ENCODE measurements around the gene ADPRM. TPM values are rescaled to one million over a fixed set of nuclear protein-coding genes. Genes with fewer than 3 reads are reported as not detected.
A peak's percentile ranks its signal among the peaks of the same experiment; 100 is the strongest.
"Not testable (repeated sequence)": the region's sequence is repeated elsewhere in the genome, so short reads cannot be mapped to it uniquely, and the experiment has no call there.

Gene ADPRM
- total RNA-seq, 2 experiments from 2014 or later, result 15.3 to 15.4 TPM

DNA sequence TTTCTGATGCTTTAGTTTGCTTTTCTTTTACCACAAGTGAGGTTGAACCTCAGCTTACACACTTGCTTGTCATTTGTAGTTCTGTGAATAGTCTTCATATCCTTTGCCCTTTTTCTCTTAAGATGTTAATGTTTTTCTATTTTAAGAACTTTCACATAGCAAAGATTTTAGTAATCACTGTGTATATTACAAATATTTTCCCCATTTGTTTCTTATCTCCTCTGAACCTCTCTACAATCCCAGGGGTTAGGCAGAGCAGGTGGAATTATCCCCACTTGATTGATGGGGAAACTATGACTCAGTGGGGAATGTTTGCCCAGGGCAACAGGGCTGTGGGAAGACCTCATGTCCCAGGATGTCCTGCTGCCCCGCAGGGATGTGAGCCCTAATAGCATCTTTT lies 28.6 kb upstream of the ADPRM start:
- Mint-ChIP-seq H3K4me3 (no peak overlapping the region), H3K4me1 (no peaks in the 10 kb centered on the region), H3K9me3 (no peaks in the 10 kb centered on the region), H3K36me3 (ENCODE audit: low read depth) (no peaks in the 10 kb centered on the region), H3K27me3 (no peaks in the 10 kb centered on the region), H3K27ac (no peak overlapping the region)
- ChIA-PET POLR2A (no interaction called here), CTCF (no interaction called here)
- no peak for DNase-seq

DNA sequence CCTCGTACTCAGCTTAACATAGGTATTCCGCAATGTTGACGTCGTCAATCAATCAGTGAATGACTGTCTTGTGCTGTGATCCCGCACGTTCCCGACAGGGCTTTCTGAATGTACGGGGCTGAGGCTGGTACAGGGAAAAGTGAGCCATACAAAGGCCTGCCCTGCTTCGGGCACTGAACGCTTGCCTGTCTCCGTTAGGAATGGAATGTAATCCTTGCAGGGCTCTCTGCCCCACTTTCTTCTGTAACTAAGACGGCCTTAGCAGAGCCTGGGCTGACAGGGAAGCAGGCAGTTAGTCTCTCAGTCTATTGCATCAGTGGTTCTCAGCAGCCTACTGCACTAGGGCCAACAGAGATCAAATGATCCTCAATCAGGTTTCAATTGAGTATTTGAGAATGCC lies 24.1 kb upstream of the ADPRM start:
- ChIA-PET POLR2A (no interaction called here), CTCF (no interaction called here)
- H3K27ac Mint-ChIP-seq, result no peak overlapping the region

DNA sequence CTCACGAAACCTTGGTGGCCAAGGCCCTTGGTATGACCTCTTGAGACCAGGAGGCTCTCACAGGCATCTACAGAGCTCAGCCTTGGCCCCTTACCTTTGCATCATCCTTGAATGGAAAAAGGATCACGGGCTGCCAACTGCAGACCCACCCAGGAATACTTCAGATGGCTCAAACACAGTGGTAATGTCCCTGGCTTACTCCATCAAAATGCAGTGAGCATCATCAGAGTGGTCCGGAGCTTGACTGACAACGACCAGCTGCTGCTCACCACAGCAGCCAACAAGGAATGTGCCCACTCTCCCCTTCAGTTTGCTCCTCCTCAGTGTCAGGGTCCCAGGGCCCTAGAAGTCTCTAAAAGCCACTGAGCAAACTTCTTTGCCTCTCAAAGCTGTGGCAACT lies 22.7 kb upstream of the ADPRM start:
- Mint-ChIP-seq H3K4me3 (no peak overlapping the region), H3K4me1 (no peaks in the 10 kb centered on the region), H3K27ac (no peak overlapping the region), H3K27me3 (no peaks in the 10 kb centered on the region), H3K36me3 (ENCODE audit: low read depth) (peaks cover 6% of the 10 kb centered on the region), H3K9me3 (no peaks in the 10 kb centered on the region)
- ChIA-PET POLR2A (interaction anchor here (1.0 kb wide), 1 partner anchor 11 kb away, joined by 3 read pairs; no protein-coding TSS in a partner anchor), CTCF (interaction anchor here (1.0 kb wide), 1 partner anchor 9 kb away, joined by 3 read pairs; no protein-coding TSS in a partner anchor)
- DNase-seq, result no peak

More for the DNA sequence above, 24.1 kb upstream of the ADPRM start:
- Mint-ChIP-seq H3K9me3 (no peaks in the 10 kb centered on the region), H3K4me3 (no peak overlapping the region), H3K4me1 (no peaks in the 10 kb centered on the region), H3K36me3 (ENCODE audit: low read depth) (peaks cover 6% of the 10 kb centered on the region), H3K27me3 (no peaks in the 10 kb centered on the region)
- DNase-seq, result no peak

DNA sequence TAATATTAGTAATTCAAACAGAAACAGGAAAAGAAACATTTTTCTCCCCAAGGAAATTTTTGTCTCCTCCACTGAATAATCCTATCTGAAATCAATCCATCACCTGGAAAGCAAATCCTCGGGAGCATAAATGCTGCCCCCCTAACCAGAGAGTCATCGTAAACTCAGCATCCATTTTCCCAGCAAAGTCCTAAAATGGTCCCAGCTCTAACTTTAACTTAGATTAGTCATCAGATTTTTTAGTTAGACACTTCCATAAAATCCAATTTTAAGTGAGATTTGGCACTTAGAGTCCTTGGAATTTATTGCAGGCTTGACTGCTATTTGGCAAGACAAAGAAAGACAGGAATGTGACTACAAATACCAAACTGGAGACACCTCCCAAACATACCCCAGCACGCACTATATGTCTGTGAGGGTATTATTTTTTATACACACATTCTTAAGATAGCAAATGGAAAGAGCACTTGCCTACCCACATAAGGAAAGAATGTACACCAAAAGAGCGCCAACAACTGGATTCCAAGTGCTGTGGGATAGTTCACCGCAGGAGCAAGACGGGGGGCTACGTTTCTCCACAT lies 15.4 kb upstream of the ADPRM start:
- no peak for DNase-seq
- Mint-ChIP-seq H3K4me3 (no peak overlapping the region), H3K27me3 (no peaks in the 10 kb centered on the region), H3K9me3 (no peaks in the 10 kb centered on the region), H3K4me1 (no peaks in the 10 kb centered on the region), H3K36me3 (ENCODE audit: low read depth) (peaks cover 51% of the 10 kb centered on the region), H3K27ac (no peak overlapping the region)
- ChIA-PET POLR2A (no interaction called here), CTCF (interaction anchor here (5.3 kb wide), 1 partner anchor 13 kb away, joined by 23 read pairs; no protein-coding TSS in a partner anchor)

DNA sequence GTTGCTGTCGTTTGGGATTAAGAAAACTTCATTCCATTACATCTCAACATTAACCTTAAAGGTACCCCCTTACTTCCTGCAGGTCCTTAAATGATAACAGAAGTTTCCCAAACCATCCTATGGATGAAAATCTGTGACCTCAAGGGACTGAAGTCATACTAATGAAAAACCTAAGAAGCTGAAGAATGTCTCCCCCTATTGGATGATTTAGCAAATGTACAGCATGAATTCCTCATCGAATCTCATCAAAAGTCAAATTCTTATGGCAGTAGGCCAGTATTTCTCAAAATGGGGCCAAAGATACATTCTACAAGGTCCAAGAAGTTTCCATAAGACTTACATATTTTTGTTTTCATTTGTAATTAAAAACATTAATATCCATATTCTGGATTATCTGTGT lies 13.5 kb upstream of the ADPRM start:
- no peak overlapping the region for H3K27ac Mint-ChIP-seq
- H3K27me3 Mint-ChIP-seq, result no peaks in the 10 kb centered on the region
- no peaks in the 10 kb centered on the region for H3K9me3 Mint-ChIP-seq
- no peak overlapping the region for H3K4me3 Mint-ChIP-seq
- H3K4me1 Mint-ChIP-seq, result peaks cover 5% of the 10 kb centered on the region
- CTCF ChIA-PET, result interaction anchor here (1.3 to 5.3 kb wide), 7 partner anchors 8 to 69 kb away, joined by 3 to 23 read pairs (median 5); no protein-coding TSS in a partner anchor
- H3K36me3 Mint-ChIP-seq (ENCODE audit: low read depth), result peaks cover 58% of the 10 kb centered on the region
- DNase-seq, result no peak
- POLR2A ChIA-PET, result no interaction called here

DNA sequence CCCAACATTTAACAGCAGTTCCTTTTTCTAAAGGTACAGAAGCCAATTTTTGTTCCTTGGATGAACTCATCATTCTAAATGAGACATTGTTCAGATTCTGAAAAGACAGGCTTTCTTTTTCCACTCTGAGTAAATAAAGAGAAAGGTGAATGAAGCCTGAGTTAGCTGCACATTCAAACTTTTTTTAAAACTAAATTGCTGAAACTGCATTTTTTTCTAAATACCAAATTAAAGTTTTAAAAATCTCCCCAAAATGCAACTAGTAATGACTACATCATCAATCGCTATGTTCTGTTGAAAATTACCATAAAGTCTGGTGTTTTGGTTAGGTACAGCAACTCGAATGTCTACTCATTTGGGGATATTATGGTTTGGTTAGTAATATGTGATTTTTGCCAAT lies 9.9 kb upstream of the ADPRM start:
- H3K27me3 Mint-ChIP-seq, result no peaks in the 10 kb centered on the region
- H3K4me3 Mint-ChIP-seq, result no peak overlapping the region
- POLR2A ChIA-PET, result interaction anchor here (1.3 kb wide), 1 partner anchor 9 kb away, joined by 4 read pairs; no protein-coding TSS in a partner anchor
- no peak for DNase-seq
- H3K36me3 Mint-ChIP-seq (ENCODE audit: low read depth), result peaks cover 63% of the 10 kb centered on the region
- H3K27ac Mint-ChIP-seq, result no peak overlapping the region
- CTCF ChIA-PET, result interaction anchor here (1.4 kb wide), 1 partner anchor 57 kb away, joined by 5 read pairs; no protein-coding TSS in a partner anchor
- H3K4me1 Mint-ChIP-seq, result peaks cover 21% of the 10 kb centered on the region
- no peaks in the 10 kb centered on the region for H3K9me3 Mint-ChIP-seq

DNA sequence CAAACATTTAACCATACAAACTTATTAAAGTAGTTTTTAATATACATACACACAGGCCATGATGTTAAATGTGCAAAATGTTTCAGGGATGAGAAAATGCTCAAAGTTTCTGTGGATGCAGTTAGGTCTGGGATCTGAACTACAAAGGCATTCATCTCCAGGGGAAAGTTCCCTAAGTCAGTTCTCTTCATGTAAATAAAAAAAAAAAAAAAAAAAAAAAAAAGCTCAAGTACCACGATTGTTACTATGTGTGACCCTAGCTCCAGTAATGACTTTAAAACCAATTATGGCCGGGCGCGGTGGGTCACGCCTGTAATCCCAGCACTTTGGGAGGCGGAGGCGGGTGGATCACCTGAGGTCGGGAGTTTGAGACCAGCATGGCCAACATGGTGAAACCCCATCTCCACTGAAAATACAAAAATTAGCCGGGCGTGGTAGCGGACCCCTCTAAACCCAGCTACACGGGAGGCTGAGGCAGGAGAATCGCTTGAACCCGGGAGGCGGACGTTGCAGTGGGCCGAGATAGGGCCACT lies 1.5 kb upstream of the ADPRM start:
- peak overlapping the region; percentile 94 for H3K4me3 Mint-ChIP-seq
- H3K9me3 Mint-ChIP-seq, DNase-seq, H3K27ac Mint-ChIP-seq, H3K27me3 Mint-ChIP-seq: not testable (repeated sequence)
- ChIA-PET CTCF (interaction anchor here (0.9 to 3.9 kb wide), 4 partner anchors 13 to 78 kb away, joined by 3 to 23 read pairs (median 6); no protein-coding TSS in a partner anchor), POLR2A (interaction anchor here (1.0 to 1.2 kb wide), 3 partner anchors 8 to 1302 kb away, joined by 4 read pairs; partner anchors contain the start of genes TMEM220 and ZNF18)
- peaks cover 54% of the 10 kb centered on the region for H3K4me1 Mint-ChIP-seq
- H3K36me3 Mint-ChIP-seq (ENCODE audit: low read depth), result peaks cover 48% of the 10 kb centered on the region

DNA sequence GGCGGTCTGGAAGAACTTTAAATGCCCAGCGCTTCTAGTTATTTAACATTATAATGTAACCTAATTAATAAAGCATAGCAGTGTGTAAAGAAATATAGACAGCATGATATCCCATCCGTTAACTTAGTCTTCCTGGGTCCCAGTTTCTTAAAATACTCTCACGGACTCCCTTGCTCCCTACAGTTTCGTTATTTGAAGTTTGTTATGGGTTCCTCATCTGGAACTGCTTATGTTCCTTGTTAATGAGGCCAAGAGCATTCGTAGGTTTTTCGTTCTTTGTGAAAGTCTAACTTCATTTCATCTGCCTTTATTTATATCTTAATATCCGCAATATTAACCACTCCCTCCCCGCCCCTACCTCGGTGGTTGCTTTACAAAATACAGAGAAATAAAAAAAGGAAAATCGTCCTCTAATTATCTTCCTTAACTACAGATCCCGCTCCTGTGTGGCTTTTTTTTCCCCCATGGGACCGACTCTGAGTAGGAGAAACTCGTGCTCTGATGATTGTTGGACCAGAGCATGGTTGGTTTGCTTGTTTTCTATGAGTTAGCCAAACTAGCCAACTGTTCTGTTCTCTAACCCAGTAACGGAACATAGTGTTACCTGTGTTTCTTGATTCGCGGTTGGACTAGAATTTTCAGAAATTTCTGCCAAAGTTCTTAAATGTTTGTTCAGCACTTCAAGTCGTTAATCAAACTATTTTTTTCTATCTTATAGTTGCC lies 863 bp downstream of the ADPRM start:
- peaks cover 63% of the 10 kb centered on the region for H3K4me1 Mint-ChIP-seq
- peak overlapping the region; percentile 92 for H3K27ac Mint-ChIP-seq
- peak overlapping the region; percentile 94 for H3K4me3 Mint-ChIP-seq
- ChIA-PET CTCF (no interaction called here), POLR2A (interaction anchor here (1.0 to 1.2 kb wide), 2 partner anchors 45 to 1299 kb away, joined by 3 read pairs; partner anchors contain the start of gene ZNF18)
- DNase-seq, result no peak
- H3K27me3 Mint-ChIP-seq, result no peaks in the 10 kb centered on the region
- H3K9me3 Mint-ChIP-seq, result no peaks in the 10 kb centered on the region
- H3K36me3 Mint-ChIP-seq (ENCODE audit: low read depth), result peaks cover 34% of the 10 kb centered on the region

DNA sequence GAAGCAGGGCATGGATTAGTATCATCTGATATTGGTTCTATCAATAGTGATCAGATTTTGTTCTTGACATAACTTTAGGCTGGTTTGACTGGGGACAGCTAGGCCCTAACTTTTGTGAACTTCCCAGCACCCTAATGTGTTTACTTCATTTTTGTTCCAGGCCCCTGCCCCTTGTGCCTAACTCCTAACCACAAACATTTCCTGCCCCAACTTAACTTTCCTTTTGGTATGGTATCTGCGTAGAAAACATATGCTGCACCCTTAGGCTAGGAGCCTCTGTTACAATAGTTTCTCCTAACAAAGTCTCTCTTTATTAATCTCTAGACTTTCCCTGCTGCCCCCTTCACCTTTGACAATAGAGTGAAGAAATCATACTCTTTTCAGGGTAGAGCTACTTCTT lies 2.5 kb downstream of the ADPRM start:
- H3K9me3 Mint-ChIP-seq, result no peaks in the 10 kb centered on the region
- POLR2A ChIA-PET, result interaction anchor here (0.6 to 1.4 kb wide), 3 partner anchors 10 to 36 kb away, joined by 3 to 5 read pairs (median 3); no protein-coding TSS in a partner anchor
- H3K4me3 Mint-ChIP-seq, result peak overlapping the region; percentile 54
- H3K27me3 Mint-ChIP-seq, result no peaks in the 10 kb centered on the region
- CTCF ChIA-PET, result interaction anchor here (0.6 to 1.3 kb wide), 5 partner anchors 11 to 377 kb away, joined by 3 to 5 read pairs (median 3); no protein-coding TSS in a partner anchor
- peak; percentile 26 for DNase-seq
- peaks cover 24% of the 10 kb centered on the region for H3K36me3 Mint-ChIP-seq (ENCODE audit: low read depth)
- peak overlapping the region; percentile 70 for H3K27ac Mint-ChIP-seq
- H3K4me1 Mint-ChIP-seq, result peaks cover 58% of the 10 kb centered on the region

DNA sequence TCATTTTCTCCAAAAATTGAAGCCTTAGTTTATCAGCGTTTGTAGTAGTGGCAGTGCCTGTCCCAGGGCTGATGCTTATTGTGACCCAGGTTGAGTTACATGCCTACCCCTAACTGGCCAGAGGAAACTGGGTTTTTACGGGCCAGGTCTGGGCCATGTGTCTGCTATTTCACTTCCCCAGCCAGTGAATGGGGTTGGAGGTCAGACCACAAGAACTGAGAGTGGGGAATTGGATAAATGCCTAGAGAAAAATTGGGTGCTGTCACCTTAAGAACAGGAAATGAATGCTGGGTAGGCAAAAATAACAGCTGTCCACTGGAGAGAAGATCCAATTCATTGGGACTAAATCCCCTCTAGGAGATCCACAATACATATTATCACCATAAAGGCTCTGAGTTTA lies 5.2 kb downstream of the ADPRM start:
- Mint-ChIP-seq H3K36me3 (ENCODE audit: low read depth) (peaks cover 28% of the 10 kb centered on the region), H3K4me3 (no peak overlapping the region), H3K27ac (no peak overlapping the region), H3K27me3 (no peaks in the 10 kb centered on the region), H3K9me3 (no peaks in the 10 kb centered on the region), H3K4me1 (peaks cover 50% of the 10 kb centered on the region)
- DNase-seq, result no peak
- POLR2A ChIA-PET, result no interaction called here
- CTCF ChIA-PET, result interaction anchor here (2.3 kb wide), 1 partner anchor 35 kb away, joined by 7 read pairs; no protein-coding TSS in a partner anchor

DNA sequence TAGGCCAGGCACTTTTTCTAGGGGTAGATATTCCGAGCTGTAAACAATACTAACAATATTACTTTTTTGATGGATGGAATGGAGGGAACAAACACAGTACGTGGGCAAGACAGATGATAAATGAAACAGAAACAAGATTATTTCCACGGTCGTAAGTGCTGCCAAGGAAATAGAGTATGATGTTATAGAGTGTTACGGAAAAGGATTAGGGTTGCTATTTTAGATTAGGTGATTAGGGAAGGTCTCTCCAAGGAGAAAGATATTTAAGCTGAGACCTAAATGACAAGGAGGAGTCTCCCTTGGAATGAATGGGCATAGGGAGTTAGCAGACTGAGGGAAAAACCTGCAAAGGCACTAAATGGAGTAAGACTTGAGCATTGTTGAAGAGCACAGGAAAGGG lies 8.3 kb downstream of the ADPRM start:
- Mint-ChIP-seq H3K27ac (peak overlapping the region; percentile 12), H3K9me3 (no peaks in the 10 kb centered on the region), H3K4me1 (peaks cover 34% of the 10 kb centered on the region), H3K4me3 (no peak overlapping the region), H3K27me3 (no peaks in the 10 kb centered on the region), H3K36me3 (ENCODE audit: low read depth) (peaks cover 42% of the 10 kb centered on the region)
- ChIA-PET CTCF (no interaction called here), POLR2A (no interaction called here)
- no peak for DNase-seq

DNA sequence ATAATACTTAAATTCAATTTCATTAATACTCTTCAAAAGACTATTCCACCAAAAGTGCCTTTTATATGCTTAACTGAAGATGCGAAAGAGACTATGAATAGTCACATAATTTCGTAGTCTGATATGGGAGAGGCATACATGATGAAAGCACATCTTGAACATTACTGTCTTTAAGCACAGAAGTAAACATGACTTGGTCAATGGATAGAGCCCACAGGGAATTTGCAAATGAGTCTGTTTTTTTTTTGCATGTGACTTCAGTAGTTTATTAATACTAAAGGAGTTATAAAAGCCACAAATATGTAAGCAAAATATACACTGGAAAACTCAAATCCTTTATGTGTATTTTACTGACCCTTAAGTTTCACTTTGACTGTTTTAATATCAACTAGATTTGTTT lies 15.9 kb downstream of the ADPRM start:
- POLR2A ChIA-PET, result no interaction called here
- no peak for DNase-seq
- Mint-ChIP-seq H3K4me1 (peaks cover 2% of the 10 kb centered on the region), H3K27me3 (no peaks in the 10 kb centered on the region), H3K9me3 (no peaks in the 10 kb centered on the region), H3K27ac (no peak overlapping the region), H3K36me3 (ENCODE audit: low read depth) (peaks cover 41% of the 10 kb centered on the region), H3K4me3 (no peak overlapping the region)
- CTCF ChIA-PET, result no interaction called here

DNA sequence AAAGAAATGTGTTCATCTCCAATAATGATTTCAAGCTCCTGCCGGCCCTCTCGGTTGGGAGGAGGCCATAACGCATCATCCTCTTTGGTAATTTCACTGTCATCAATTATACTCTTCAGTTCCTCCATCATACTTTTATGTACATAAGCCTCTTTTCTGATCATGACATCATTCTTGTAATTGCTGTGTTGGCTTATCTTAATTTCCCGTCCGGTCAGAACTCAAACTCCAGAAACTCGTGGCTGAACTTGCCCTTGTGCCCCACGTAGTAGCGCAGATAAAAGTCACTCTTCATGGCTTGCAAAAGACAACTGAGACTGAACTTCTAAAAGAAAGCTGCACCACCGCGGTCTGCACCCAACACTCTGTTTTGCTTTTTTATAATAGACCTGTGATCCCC lies 18.8 kb downstream of the ADPRM start:
- ChIA-PET CTCF (no interaction called here), POLR2A (no interaction called here)
- no peak overlapping the region for H3K4me3 Mint-ChIP-seq
- H3K27me3 Mint-ChIP-seq, result no peaks in the 10 kb centered on the region
- DNase-seq, result no peak
- no peaks in the 10 kb centered on the region for H3K9me3 Mint-ChIP-seq
- no peak overlapping the region for H3K27ac Mint-ChIP-seq
- H3K36me3 Mint-ChIP-seq (ENCODE audit: low read depth), result peaks cover 21% of the 10 kb centered on the region
- H3K4me1 Mint-ChIP-seq, result no peaks in the 10 kb centered on the region

Measured in activated CD4-positive, alpha-beta memory T cell treated with anti-CD3 and anti-CD28 coated beads, Interleukin-2, amount 10 ng/mL, durations not matched to agents 7 days and 5 days (primary cell).